KMS-11 (cell line): ENCODE measurements around the gene CD22.

Experiments used
- H2AFZ ChIP-seq: fragments of 200-600 bp; sonication (generic); 2 replicates; pipeline ENCODE4 v1.6.1; 2016; ENCODE audit warnings: antibody characterized with exemption, mixed run types, low read depth
- H3K27ac ChIP-seq: fragments of 200-600 bp; sonication (generic); 2 replicates; pipeline ENCODE4 v1.6.1; 2016; ENCODE audit warnings: mild to moderate bottlenecking, mixed run types
- H3K27me3 ChIP-seq: fragments of 200-600 bp; sonication (generic); 2 replicates; pipeline ENCODE4 v1.6.1; 2017; ENCODE audit warnings: mild to moderate bottlenecking, low read depth, mixed run types, moderate library complexity; ENCODE audit not compliant: insufficient read depth
- H3K36me3 ChIP-seq: fragments of 200-600 bp; sonication (generic); 2 replicates; pipeline ENCODE4 v1.6.1; 2017; ENCODE audit warnings: mild to moderate bottlenecking, mixed run types; ENCODE audit not compliant: insufficient read depth
- H3K4me1 ChIP-seq: fragments of 200-600 bp; sonication (generic); 2 replicates; pipeline ENCODE4 v1.6.1; 2016; ENCODE audit warnings: mild to moderate bottlenecking, low read depth, mixed run types; ENCODE audit not compliant: poor library complexity, severe bottlenecking
- H3K4me2 ChIP-seq: fragments of 200-600 bp; sonication (generic); 2 replicates; pipeline ENCODE4 v1.7.0; 2016; ENCODE audit warnings: mild to moderate bottlenecking, mixed run types
- H3K4me3 ChIP-seq: fragments of 200-600 bp; sonication (generic); IDR thresholded peaks from 2 replicates; pipeline ENCODE4 v1.6.1; 2017; ENCODE audit warnings: low read depth, low read length, mixed read lengths; ENCODE audit not compliant: insufficient read depth
- H3K79me2 ChIP-seq: fragments of 200-600 bp; sonication (generic); 2 replicates; pipeline ENCODE4 v1.6.1; 2016; ENCODE audit warnings: low read depth, mixed run types; ENCODE audit not compliant: insufficient read depth
- H3K9ac ChIP-seq: fragments of 200-600 bp; sonication (generic); 2 replicates; pipeline ENCODE4 v1.6.1; 2016; ENCODE audit warnings: mild to moderate bottlenecking, mixed run types
- H4K20me1 ChIP-seq: fragments of 200-600 bp; sonication (generic); 2 replicates; pipeline ENCODE4 v1.6.1; 2016; ENCODE audit warnings: mild to moderate bottlenecking, mixed run types; ENCODE audit not compliant: insufficient read depth
- TF ChIP-seq, protein P1 (sequence below): fragments of 200-600 bp; sonication (generic); conservative IDR thresholded peaks from 2 replicates; pipeline ENCODE4 v1.6.1; 2017; ENCODE audit warnings: low read depth, mild to moderate bottlenecking, antibody characterized with exemption, low read length, moderate library complexity, mixed read lengths

The CD22 gene

DNA sequence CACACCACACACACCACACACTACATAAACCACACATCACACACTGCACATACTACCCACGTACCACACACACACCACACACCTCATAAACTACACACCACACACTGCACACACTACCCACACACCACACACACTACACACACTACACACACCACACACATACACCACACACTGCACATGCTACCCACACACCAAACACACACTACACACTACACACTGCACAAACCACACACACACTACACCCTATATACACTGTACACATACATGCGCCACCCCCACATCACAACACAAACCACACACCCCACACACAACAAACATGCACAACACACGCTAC lies 31.5 kb upstream of the CD22 start:
- Histone ChIP-seq H2AFZ (no peak overlapping the region), H3K9ac (no peak overlapping the region), H3K4me3 (no peak overlapping the region), H4K20me1 (no peaks in the 10 kb centered on the region), H3K27me3 (peaks cover 25% of the 10 kb centered on the region), H3K79me2 (no peaks in the 10 kb centered on the region), H3K4me1 (no peaks in the 10 kb centered on the region), H3K36me3 (no peaks in the 10 kb centered on the region), H3K4me2 (no peak overlapping the region), H3K27ac (no peak overlapping the region)
- TF ChIP-seq, protein P1, sequence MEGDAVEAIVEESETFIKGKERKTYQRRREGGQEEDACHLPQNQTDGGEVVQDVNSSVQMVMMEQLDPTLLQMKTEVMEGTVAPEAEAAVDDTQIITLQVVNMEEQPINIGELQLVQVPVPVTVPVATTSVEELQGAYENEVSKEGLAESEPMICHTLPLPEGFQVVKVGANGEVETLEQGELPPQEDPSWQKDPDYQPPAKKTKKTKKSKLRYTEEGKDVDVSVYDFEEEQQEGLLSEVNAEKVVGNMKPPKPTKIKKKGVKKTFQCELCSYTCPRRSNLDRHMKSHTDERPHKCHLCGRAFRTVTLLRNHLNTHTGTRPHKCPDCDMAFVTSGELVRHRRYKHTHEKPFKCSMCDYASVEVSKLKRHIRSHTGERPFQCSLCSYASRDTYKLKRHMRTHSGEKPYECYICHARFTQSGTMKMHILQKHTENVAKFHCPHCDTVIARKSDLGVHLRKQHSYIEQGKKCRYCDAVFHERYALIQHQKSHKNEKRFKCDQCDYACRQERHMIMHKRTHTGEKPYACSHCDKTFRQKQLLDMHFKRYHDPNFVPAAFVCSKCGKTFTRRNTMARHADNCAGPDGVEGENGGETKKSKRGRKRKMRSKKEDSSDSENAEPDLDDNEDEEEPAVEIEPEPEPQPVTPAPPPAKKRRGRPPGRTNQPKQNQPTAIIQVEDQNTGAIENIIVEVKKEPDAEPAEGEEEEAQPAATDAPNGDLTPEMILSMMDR = no peak

GRCh38 chr19:35297922-35298321 lies 31.1 kb upstream of the CD22 start:
- H3K27me3 ChIP-seq = peaks cover 25% of the 10 kb centered on the region; the same call in 1 of the 2 replicates
- no peak overlapping the region for H3K27ac ChIP-seq
- H3K4me2 ChIP-seq = no peak overlapping the region
- no peak overlapping the region for H2AFZ ChIP-seq
- no peak overlapping the region for H3K4me3 ChIP-seq
- no peaks in the 10 kb centered on the region for H3K4me1 ChIP-seq
- H3K79me2 ChIP-seq = no peaks in the 10 kb centered on the region
- TF ChIP-seq, protein P1 = no peak
- H3K36me3 ChIP-seq = no peaks in the 10 kb centered on the region
- H3K9ac ChIP-seq = no peak overlapping the region
- no peaks in the 10 kb centered on the region for H4K20me1 ChIP-seq

- H3K27me3 ChIP-seq = peaks cover 26% of the 10 kb centered on the region; the same call in 1 of the 2 replicates
- H2AFZ ChIP-seq = no peak overlapping the region
- no peaks in the 10 kb centered on the region for H3K79me2 ChIP-seq
- no peak overlapping the region for H3K4me3 ChIP-seq
- H3K27ac ChIP-seq = no peak overlapping the region
- H3K36me3 ChIP-seq = no peaks in the 10 kb centered on the region
- no peak overlapping the region for H3K4me2 ChIP-seq
- no peaks in the 10 kb centered on the region for H3K4me1 ChIP-seq
- TF ChIP-seq, protein P1 = no peak
- no peaks in the 10 kb centered on the region for H4K20me1 ChIP-seq
- no peak overlapping the region for H3K9ac ChIP-seq
Observed at GRCh38 chr19:35298561-35298972, 30.4 kb upstream of the CD22 start.

GRCh38 chr19:35299523-35300338 lies 29.3 kb upstream of the CD22 start:
- Histone ChIP-seq H3K36me3 (no peaks in the 10 kb centered on the region), H2AFZ (no peak overlapping the region), H3K79me2 (no peaks in the 10 kb centered on the region), H3K4me2 (no peak overlapping the region), H3K4me1 (no peaks in the 10 kb centered on the region), H3K4me3 (no peak overlapping the region), H3K9ac (no peak overlapping the region), H3K27me3 (peaks cover 30% of the 10 kb centered on the region; the same call in 1 of the 2 replicates), H4K20me1 (no peaks in the 10 kb centered on the region), H3K27ac (no peak overlapping the region)
- TF ChIP-seq, protein P1 = no peak
